Measurements from ENCODE around the gene TSPAN9.

TSPAN9 gene

DNA sequence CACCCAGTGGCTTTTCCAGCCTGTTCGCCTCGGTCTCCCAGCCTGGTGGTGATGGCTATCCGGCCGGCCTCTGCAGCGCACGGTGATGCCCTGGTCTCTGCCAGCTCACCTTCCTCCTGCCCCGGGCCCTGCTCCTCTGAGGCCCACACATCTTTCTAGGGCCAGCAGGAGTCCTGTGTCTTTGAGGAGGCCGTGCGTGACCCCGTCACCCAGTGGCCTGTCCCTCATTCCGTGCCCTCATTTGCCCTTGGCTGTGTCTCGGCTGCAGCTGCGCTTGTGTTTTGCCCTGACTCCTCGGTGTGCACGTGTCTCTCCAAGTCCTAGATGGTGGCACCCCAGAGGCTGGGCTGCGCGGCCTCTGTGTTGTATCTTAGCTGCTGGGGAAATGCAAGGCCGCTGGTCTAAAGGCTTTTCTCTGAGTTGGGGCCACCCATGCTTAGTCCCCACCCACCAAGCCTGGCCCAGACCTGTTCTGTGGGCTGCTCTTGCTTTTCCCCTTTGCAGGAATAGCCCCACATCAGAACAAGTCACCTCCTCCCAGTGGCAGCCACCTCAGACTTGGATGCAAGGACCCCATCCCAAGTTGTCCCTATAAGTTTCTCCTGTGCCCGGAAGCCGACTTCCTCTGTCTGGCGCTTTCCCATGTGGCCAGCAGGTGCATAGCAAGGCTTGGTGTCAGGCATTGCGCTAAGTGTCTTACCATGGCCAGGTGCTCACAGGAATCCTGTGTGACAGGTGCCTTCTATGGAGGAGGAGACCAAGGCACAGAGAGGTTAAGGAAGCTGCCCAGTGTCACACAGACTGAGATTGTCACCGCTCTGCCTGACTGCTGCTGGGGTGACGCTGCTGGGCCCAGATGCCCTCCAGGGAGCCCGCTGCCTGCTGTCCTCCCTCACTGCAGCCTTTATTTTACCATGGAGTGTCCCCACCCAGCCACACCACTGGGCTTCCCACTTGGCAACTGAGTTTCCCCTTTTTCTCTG is 64.5 kb downstream of the TSPAN9 start:
- no peak for DNase-seq (ENCODE audit: low read depth)

DNA sequence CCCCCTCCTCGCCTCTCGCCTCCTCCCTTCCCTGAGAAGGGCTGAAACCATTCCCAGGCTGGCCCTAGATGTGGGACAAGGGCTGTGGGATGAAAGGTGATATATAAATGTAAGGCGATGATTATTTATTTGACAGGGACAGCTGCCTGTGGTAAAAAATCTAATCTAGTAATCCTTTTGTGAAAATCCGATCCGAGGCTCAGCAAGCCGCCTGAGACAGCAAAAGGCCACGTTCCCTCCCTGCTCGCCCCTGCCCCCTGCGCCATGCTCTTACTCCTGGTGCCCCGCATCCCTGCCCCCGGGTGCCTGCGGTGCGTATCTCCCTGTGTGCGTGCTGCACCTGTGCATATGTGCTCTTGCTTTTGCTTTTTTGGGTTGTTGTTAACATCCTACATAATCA is 65.2 kb downstream of the TSPAN9 start:
- DNase-seq (ENCODE audit: low read depth): no peak

DNA sequence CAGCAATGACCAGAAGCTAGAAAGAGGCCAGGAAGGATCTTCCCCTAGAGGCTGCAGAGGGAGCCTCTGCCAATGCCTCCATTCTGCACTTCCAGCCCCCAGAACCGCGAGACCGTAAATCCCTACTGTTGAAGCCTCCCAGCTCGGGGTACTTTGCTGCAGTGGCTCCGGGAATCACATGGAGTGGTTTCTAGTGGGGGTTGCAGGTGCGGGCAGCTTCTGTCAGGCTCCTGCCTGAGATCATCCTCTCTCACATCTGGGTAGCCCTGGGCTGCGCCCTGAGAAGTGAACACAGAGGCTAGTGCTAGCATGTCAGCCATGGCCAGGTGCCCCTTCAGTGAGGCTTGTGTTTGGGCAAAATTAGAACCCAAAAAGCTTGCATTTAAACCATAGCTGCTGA is 67.3 kb downstream of the TSPAN9 start:
- no peak for DNase-seq (ENCODE audit: low read depth)

DNA sequence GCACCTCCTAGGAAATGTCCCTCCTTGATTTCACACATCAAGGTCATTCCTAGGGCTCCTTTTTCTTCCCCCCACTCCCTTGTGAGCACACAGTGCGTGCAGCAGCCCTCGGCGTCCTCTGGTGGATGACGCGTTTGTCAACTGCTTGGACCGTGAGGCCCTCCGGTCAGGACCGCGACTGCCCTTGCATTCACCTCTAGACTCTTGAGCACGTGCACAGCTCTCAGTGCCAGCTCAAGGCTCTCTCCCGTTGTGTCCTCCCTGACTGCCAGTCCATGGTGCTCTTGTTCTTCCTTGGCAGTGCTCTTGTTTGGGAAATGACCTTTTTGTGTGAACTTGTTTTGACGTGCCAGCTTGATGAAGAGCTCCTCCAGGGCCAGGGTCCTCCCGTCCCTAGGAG is 67.9 kb downstream of the TSPAN9 start:
- DNase-seq (ENCODE audit: low read depth): no peak

DNA sequence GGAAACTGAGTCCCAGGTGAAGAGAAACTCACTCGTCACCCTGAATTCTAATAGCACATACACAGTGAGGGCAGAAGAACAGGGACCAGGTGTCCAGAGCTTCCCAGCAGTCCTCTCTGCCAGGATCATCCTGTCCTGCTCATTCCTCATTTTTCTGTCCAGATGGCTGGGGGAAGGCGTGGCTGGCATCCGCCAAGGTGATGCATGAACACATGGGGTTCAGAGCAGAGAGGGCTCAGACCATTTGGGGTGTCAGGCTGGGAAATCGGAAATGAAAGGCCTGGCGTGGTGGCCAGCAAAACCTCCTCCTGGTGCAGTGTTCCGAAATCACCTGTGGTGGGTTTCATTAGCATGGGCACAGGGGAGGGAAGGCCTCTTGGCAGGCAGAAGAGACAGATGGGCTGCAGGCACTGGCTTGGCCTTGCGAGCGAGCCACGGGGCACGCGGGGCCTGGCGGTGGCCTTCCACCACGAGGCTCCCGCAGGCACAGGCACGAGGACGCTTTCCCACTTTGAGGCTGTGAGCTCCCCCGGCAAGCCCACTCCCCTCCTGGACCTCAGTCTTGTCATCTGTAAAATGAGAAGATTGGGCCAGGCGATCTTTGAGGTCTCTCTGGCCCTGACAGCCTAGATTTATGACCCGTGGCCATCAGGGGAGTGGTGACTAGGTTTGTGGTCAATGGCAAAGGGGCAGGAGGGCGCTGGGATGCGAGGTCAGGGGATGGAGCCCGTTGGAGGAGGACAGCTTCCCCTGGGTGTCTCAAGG is 68.5 kb downstream of the TSPAN9 start:
- DNase-seq (ENCODE audit: low read depth): no peak

DNA sequence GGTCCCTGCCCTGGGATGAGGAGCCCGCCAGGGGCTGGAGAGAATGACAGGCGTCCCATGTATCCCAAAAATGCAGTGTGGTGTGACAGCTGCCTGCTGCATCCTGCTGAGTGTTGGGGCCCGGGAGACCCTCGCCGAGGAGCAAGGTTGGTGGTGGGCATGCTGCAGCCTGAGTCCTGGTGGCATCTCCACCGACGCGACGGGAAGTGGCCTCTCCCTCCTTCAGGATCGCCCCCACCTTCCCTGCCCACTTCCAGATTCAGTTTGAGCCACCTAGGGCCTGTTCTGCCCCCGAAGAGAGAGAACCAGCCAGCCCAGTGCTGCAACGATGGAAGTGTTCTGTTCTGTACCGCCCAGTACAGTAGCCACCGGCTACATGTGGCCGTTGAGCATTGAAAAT is 70.1 kb downstream of the TSPAN9 start:
- DNase-seq (ENCODE audit: low read depth): no peak

DNA sequence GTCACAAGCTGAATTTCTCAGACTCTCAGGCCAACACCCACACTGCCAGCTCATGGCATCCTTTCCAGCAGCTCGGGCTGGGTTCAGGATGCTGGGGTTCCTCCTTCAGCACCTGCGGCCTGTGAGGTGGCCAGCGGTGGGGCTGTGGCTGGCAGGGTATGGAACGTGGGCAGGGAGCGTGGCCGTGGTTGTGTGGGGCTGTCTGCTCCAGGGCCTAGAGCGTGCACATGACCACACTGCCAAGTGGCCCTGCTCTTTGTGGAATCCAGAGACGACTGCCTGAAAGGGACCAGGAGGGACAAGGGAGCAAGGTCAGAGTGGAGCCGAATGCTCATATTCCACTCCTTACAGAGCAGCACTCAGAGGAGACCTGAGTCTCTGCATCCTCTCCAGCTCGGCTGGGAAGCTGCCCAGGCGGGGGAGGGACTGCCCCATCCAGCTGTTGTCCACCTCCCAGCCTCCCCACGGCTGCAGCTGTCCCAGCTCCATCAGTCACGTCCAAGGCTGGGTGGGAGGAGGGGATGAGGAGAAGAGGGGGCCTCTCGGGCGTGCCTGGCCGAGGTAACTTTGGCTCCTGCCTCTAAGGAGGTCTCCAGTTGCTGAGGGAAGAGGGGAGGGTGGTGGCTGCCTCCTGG is 71.3 kb downstream of the TSPAN9 start:
- no peak for DNase-seq (ENCODE audit: low read depth)

DNA sequence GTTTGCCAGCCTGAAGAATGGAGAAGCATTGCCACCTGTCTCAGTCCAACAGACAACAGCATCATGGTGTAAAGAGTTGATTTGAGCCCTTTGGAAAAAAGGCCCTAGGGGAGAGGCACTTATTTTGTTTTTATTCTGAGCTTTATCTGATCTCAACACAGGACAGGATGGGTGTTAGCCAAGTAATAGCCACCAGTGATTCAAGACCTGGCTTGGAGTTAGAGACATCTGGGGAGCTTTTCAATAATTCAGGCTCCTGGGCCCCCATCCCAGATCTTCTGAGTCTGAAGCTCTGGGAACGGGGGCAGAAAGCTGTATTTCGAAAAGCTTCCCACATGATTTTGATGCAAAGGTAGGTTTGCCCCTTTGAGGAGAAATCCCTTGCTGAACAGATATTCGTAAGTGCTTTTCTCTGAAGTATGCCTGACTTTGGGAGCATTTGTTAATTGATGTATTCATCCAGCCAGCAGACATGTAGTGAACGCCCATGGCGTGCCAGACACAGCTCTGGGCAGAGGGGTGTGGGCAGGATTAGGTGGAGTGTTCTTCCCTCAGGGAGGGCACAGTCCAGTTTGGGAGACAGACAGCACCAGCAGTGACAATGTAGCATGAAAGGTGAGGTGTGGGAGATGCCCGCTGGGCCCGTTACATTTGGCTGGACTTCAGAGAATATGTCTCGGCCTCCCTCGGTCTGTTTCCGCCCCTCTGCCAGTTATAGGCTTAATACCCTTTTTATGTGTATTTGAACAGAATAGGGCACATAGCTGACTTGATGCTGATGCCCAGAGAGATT is 72.5 kb downstream of the TSPAN9 start:
- no peak for DNase-seq (ENCODE audit: low read depth)

DNA sequence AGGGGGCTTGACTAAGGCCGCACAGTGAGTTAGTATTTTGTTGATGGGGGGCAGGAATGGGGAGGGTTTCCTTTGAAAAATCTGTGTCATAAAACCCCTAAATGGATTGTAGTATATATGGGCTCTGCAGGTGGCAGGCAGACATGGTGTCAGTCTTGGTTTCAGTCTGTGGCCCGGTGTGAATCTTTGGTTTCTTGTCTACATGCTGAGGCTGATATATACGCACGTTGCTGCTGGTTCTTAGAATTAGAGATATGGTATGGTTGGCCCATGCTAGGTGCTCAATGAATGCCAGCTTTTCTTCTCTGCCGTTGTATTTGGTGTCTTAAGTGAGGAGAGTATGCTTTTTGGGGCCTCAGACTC is 73.1 kb downstream of the TSPAN9 start:
- no peak for DNase-seq (ENCODE audit: low read depth)

DNA sequence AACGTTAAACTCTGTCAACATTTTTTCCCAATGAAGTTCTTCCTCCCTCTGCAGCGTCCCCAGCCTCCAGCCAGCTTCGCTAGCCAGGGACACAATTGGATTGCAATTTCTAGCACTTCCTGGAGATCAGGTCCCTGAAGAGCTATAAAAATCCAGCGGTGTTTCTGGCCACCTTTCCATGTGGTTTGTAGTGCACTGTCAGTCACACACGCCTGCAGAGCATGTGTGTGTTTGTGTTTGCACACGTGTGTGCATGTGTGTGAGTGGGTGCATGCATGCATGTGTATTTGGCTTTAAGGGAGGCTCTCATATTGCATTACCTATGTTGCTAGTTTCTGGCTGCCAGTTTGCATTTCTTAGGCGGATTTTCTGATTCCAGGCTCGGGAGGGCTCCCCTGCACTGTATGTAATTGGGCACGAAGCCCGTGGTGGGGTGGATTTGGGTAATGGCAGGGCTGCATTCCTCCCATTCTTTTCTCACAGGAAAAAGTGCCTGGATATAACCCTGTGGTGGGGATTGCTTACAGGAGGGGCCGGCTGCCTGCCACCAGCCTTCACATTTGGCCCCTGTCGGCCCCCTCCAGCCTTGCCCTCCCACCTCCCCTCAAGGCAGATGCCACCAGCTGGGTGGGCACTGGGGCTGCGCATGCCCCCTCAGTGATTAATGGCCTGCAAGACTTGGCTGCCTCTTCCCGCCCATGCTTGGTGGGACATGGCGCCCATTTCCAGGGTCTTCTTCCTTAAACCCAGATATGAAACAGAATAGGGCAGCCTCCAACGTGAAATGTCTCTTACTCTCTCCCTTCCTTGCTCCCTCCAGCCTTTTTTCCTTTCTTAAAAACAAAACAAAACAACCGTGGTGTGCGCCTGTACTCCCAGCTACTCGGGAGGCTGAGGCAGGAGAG is 74.0 kb downstream of the TSPAN9 start:
- peak; percentile 70 for DNase-seq (ENCODE audit: low read depth)

DNA sequence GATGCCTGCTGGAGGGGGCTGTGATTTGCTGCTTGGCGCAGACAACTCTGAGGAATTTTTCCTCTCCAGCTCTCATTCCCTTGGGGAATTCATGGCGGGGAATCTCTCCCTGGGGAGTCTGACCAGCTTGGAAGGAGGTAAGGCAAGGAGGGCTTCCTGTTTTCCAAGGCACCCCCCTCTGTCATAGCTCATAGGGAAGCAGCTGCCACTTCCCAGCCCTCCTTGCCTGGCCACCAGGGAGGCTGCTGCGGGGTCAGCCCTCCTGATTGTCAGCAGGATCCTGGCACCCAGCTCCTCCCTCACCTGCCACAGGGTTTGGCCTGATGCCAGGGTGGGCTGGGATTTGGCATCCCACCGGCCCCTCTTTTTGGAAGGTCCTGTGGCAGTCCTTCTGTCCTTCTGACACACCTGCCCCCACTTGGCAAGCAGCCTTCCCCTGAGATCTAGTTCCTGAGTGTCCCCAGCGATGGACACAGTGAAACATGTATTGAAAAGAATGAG is 74.9 kb downstream of the TSPAN9 start:
- DNase-seq (ENCODE audit: low read depth): peak; percentile 46

DNA sequence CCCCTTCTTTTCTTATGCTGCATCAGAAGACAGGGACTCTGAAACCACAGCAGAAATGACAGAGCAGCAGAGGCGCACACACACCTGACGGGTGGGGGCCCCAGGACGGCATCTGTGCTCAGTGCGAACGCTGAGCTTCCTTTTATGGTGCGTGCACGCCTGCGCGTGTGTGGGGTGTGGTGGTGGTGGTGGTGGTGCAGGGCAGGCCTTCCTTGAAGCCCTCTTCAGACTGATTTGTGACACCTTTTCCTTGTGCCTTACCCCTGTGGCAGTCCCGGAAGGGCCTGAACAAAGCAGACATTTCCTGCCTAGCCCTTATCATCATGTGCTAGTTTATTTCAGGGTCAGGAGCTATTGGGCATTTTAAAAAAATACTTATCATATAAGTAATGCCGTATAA is 75.7 kb downstream of the TSPAN9 start:
- no peak for DNase-seq (ENCODE audit: low read depth)

DNA sequence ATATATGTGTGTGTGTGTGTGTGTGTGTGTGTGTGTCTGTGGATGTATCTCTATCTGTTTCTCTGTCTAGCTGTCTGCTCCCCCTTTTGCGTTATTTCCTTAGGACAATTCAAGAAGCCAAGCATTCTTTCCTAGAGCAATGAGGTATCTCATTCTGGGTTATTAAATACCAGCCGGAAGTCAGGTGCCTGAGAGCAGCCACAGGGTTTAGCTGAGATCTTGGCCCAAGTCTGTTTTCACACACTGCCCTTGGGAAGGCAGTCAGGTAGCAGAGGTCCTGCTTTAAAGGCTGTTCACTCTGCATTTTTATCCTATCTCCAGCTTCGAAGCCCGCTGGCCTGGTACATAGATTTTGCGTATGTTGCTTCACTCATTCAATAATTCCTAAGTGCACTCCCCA is 76.8 kb downstream of the TSPAN9 start:
- DNase-seq (ENCODE audit: low read depth): no peak

DNA sequence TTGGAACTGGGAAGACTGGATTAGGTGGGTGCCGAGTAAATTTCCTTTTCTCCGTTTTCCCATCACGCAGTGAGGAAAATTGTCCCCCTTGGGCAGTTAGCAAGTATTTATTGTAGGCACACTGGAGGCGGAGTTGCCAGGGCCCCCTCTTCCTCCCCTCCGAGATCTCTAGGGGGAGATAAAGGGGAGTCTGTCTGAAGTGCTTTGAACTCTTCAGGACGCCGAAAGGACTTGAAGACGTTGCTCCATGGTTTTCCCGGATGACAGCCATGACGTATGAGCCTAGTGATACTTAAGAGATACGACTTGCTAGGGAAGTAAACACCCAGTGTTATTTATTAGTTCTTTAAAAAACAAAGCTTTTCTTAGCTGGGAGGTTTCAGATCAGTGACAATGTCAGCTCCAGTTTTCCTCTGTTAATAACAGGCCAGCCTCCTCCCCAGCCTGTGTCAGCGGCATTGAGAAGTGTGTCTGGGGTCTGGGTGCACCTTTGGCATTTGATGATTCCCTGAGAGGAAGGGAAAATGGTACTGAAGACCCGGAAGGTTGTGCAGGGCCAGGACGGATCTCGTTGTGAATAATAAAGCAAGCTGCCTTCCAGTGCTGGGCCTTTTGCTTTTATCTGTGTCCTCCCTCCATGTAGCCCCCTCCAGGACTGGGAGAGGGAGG is 78.7 kb downstream of the TSPAN9 start:
- DNase-seq (ENCODE audit: low read depth): no peak

DNA sequence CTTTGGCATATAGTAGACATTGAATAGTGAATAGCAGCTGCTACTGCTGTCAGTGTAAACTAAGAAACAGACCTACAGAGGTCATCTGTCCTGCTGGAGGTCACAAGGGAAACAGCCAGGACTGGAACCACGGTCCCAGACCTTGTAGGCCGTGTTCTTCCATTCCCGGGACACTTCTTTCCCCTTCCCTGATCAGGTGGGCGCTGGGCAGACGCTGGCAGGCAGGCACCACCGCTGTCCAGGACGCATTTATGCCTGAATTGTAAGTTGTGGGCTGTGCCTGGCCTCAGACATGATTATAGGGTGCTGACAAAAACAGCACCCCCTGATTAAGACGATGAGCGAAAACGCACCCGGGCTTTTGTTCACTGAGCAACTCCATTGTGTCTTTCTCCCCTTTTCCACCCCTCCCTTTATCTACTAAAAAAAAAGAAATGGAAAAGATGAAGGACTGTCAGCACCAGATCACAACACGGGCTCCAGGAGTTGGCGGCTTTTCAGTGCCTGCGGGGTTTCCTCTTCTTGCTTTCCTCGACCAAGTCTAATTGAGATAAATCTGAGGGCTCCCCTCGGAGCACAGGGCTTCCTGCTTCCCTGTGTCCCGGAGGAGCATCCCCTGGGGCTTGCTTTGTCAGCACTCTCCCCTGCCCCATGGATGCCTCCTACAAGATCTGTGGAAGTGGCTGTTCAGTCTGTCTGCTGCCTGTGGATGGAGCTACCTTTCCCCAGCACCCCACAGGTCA is 80.6 kb downstream of the TSPAN9 start:
- peak; percentile 37 for DNase-seq (ENCODE audit: low read depth)

DNA sequence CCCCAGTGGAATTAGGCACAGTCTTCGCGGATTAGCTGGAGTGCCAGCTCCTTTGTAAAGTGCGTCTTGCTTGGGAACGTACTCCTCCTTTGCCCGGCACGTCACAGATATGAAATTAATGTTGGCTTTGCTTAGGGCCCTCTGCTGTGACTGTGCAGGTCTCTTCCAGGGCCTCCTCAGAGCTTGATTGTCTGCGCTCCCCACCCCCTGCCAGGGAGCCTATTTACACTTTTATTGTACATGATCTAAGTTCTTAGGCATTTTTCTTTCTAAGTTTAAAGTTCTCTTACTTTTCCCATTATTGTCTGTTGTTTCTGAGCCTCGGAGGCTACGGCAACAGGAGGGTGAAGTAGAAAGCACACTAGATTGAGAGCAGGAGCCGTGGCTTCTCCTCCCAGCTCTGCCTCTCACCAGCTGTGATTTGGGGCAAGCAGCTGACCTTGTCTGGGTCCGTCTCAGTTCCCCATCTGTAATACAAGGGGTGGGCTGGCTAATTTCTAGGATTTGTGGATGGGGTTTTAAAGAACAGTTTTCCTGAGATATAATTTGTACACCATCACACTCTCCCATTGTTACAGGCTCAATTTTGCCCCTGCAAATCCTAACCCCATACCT is 81.8 kb downstream of the TSPAN9 start:
- DNase-seq (ENCODE audit: low read depth): peak; percentile 77

DNA sequence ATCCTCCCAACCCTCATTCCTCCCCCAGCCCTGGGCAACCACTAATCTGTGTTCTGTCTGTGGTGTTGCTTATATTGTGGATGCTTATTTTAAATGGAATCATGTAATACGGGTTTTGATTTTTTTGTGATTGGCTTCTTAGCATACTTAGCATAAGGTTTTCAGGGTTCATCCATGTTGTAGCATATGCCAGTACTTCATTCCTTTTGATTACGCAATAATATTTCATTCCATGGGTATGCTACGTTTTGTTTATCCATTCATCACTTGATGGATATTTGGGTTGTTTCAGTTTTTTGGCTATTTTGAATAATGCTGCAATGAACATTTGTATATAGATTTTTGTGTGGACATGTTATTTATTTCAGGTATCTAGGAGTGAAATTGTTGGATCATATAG is 82.9 kb downstream of the TSPAN9 start:
- peak; percentile 49 for DNase-seq (ENCODE audit: low read depth)

DNA sequence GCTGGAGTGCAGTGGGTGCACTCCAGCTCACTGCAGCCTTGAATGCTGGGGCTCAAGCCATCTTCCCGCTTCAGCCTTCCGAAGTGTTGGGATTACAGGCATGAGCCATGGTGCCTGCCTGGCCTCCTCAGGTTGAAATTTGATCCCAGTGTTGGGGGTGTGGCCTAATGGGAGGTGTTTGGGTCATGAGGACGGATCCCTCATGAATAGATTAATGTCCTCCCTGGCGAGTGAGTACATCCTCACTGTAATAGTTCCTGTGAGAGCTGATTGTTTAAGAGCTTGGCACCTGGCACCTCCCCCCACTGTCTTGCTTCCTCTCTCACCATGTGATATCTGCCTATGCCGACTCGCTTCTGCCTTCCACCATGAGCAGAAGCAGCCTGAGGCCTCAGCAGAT is 84.7 kb downstream of the TSPAN9 start:
- DNase-seq (ENCODE audit: low read depth): no peak
